RWPE1 (cell line): Measurements from ENCODE around the gene GDF11.
A peak's percentile ranks its signal among the peaks of the same experiment; 100 is the strongest.

ENCODE experiments used
- CTCF ChIA-PET: fragments of 350-600 bp; sonication (Branson Sonifier 250); formaldehyde crosslinking; extraction: SDS; loops from one replicate; lab custom pipeline; 2021; lab: Yijun Ruan, JAX
- POLR2A ChIA-PET: fragments of 400-600 bp; formaldehyde crosslinking; extraction: SDS; loops from one replicate; lab custom pipeline; 2020; ENCODE audit warnings: antibody characterized with exemption; ENCODE audit not compliant: low non-redundant PET; lab: Yijun Ruan, JAX
- DNase-seq: peaks from one replicate; pipeline ENCODE4 v3.0.0; 2012; ENCODE audit warnings: low spot score
- H3K27ac ChIP-seq: fragments of 450-650 bp; 2 replicates; pipeline ENCODE4 v1.5.1; 2017
- CTCF ChIP-seq: fragments of 450-650 bp; conservative IDR thresholded peaks from 2 replicates; pipeline ENCODE4 v1.5.1; 2017; ENCODE audit warnings: low read depth, mild to moderate bottlenecking

The GDF11 gene

GRCh38 chr12:55729819-55730818 is 12.8 kb upstream of the GDF11 start:
- DNase-seq = no peak
- POLR2A ChIA-PET = interaction anchor here (0.5 to 0.6 kb wide), 3 partner anchors 243 to 331 kb away, joined by 3 read pairs; no protein-coding TSS in a partner anchor
- peak overlapping the region; percentile 99 for H3K27ac ChIP-seq
- no peak for TF ChIP-seq CTCF
- CTCF ChIA-PET = interaction anchor here (0.7 to 1.3 kb wide), 3 partner anchors 9 to 472 kb away, joined by 3 to 5 read pairs (median 3); partner anchors contain the start of gene RDH5

- no peak for TF ChIP-seq CTCF
- no peak for DNase-seq
- ChIA-PET POLR2A (interaction anchor here (0.5 kb wide), 1 partner anchor 78 kb away, joined by 4 read pairs; no protein-coding TSS in a partner anchor), CTCF (no interaction called here)
- peak overlapping the region; percentile 16; the same call in 1 of the 2 replicates for H3K27ac ChIP-seq
These were observed 10.6 kb upstream of the GDF11 start for GRCh38 chr12:55732288-55732687.

GRCh38 chr12:55733021-55733555 is 9.8 kb upstream of the GDF11 start:
- peak overlapping the region; percentile 19; the same call in 1 of the 2 replicates for H3K27ac ChIP-seq
- no peak for DNase-seq
- no peak for TF ChIP-seq CTCF
- POLR2A ChIA-PET = no interaction called here
- CTCF ChIA-PET = interaction anchor here (0.6 to 0.7 kb wide), 2 partner anchors 46 to 351 kb away, joined by 4 to 5 read pairs; no protein-coding TSS in a partner anchor

- POLR2A ChIA-PET = no interaction called here
- CTCF ChIA-PET = interaction anchor here (0.7 kb wide), 1 partner anchor 350 kb away, joined by 5 read pairs; no protein-coding TSS in a partner anchor
- no peak for TF ChIP-seq CTCF
- no peak for DNase-seq
- peak overlapping the region; percentile 19 for H3K27ac ChIP-seq
These were observed 9.1 kb upstream of the GDF11 start for GRCh38 chr12:55733858-55734257.

GRCh38 chr12:55734595-55734994 is 8.3 kb upstream of the GDF11 start:
- peak overlapping the region; percentile 19 for H3K27ac ChIP-seq
- ChIA-PET CTCF (interaction anchor here (0.6 kb wide), 1 partner anchor 371 kb away, joined by 4 read pairs; no protein-coding TSS in a partner anchor), POLR2A (no interaction called here)
- no peak for DNase-seq
- no peak for TF ChIP-seq CTCF

GRCh38 chr12:55736076-55736475 is 6.8 kb upstream of the GDF11 start:
- no peak overlapping the region for H3K27ac ChIP-seq
- CTCF ChIA-PET = no interaction called here
- POLR2A ChIA-PET = no interaction called here
- TF ChIP-seq CTCF = no peak
- no peak for DNase-seq
